ENCODE results near the gene SERPINA4.

Gene SERPINA4

DNA sequence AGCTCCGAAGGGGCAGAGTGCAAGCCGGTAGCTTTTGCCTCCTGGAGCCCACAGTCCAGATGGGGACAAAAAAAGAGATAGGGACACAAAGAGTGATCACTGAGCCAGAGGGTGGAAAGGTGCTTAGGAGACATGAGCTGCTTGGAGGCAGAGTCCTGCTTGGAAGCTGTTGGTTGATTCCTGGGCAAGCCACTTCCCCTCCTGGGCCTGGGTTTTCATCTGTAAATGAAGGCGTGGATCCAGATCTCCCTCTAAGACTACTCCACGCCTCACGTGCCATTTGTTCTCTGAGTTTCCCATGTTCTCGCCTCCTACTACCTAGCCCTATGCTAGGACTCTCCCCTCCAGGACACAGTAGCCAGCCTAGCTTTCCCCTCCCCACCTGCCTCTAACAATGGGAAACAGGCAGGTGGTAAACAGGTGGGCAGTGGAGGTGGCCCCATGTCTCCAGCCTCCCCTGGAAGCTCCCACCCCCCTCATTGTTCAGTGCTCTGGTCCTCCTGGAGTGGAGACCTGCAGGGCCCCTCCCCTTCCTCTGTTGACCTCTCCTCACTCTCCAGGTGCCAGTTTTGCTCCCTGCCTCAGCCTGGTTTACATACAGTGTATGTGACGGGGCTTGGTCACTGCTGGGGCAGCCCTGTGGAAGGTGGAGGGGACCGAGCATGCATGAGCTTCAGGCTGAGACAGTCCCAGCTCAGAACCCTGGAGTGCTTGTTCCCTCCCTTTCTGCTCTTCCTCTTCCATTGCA, 54.8 kb downstream of the SERPINA4 start:
- no peak for TF ChIP-seq GATA3 (IDR thresholded peaks at IDR 0.05; ENCODE audit: low read depth, low read length)
- TF ChIP-seq GATA2 (IDR thresholded peaks at IDR 0.05; ENCODE audit: low read depth, low read length) = no peak

DNA sequence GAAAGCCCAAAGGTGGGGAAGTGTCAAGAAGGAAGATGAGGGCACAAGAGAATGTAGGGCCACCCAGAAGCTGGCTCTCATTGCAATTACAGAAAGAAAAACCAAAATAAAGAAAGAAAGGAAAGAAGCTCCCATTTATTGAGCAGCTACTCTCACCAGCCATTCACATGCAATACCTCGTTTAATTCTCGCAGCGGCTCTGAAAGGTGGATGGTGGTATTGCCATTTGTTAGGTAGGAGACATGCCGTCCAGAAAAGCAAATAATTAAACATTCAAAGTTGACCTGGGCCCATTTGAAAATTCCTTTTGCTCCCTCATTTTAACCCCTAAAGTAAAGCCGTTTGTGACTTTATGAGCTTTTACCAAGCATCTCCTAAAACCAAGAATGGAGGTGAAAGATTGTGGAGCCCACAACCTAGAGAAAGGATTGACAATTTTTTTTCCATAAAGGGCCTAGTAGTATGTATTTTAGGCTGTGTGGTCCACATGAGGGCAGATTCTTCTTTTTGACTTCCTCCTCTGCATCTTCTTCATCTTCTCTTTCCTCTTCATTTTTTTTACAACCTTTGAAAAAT, 56.2 kb downstream of the SERPINA4 start:
- TF ChIP-seq GATA3 (IDR thresholded peaks at IDR 0.05; ENCODE audit: low read depth, low read length) = no peak
- no peak for TF ChIP-seq GATA2 (IDR thresholded peaks at IDR 0.05; ENCODE audit: low read depth, low read length)

DNA sequence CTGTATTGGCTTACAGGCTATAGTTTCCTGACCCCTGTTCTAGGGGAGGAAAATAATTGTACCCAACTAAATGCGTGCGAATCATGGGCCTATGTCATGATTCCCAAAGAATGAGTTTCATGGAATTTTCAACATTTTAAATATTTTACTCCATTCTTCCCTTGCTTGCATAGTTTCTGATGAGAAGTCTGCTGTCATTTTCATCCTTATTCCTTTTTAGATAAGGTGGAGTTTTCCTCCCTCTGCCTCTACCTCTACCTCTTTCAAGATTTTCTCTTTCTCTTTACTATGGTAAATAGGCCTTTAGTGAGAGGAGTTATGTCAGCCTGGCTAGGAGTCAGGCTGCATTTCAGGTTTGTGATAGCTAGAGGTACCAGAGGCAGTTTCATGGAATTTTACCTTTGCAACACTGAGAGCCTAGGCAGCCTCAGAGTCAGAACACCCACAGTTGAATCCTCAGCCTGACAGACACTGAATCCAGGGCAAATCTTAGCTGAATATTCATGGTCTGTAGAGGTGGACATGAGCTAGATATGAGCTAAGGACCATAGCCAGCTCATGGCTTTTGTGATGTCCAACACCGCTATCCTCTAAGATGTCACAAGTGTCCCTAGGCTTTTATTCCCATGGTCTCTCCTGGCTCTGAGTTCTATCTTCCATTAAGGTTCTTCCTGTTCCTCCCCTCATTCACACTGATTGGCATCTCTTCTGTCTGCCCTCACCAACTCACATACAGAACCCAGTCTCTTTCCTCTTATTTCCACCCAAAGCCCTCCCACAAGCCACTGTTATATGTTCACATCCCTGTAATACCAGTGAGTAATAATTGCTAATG, 57.0 kb downstream of the SERPINA4 start:
- no peak for TF ChIP-seq GATA2 (IDR thresholded peaks at IDR 0.05; ENCODE audit: low read depth, low read length)
- TF ChIP-seq GATA3 (IDR thresholded peaks at IDR 0.05; ENCODE audit: low read depth, low read length) = no peak

DNA sequence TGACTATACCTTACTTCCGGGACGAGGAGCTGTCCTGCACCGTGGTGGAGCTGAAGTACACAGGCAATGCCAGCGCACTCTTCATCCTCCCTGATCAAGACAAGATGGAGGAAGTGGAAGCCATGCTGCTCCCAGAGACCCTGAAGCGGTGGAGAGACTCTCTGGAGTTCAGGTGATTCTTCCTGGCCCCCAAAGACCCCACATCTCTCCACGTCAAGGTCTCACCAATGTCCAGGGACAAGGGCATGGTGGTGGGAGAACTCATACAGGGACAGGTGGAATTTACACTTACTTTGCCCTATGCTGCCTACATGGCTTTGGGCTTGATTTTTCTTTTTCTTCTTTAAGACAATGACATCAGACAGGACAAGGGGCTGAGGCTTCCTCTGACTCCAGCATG, 58.1 kb downstream of the SERPINA4 start:
- TF ChIP-seq GATA3 (IDR thresholded peaks at IDR 0.05; ENCODE audit: low read depth, low read length) (no peak), GATA2 (IDR thresholded peaks at IDR 0.05; ENCODE audit: low read depth, low read length) (no peak)
